Keratinocyte (primary cell): ENCODE data around the gene PSMB5. TPM values are rescaled to one million over a fixed set of nuclear protein-coding genes. Genes with fewer than 3 reads are reported as not detected.

Source experiments
- DNase-seq: peaks from one replicate; pipeline ENCODE4 v3.0.0-alpha.2; 2011; ENCODE audit warnings: low read depth, missing footprints, low spot score
- FAIRE-seq: peaks from 2 replicates; lab custom pipeline; 2011; peaks lifted over from hg19 to GRCh38; lab: Jason Lieb, UNC
- H2AFZ ChIP-seq: 2 replicates; pipeline ENCODE4 v1.6.0; 2012; ENCODE audit warnings: low read length, control low read depth, inconsistent platforms; ENCODE audit not compliant: control insufficient read depth
- H3K27ac ChIP-seq: 2 replicates; pipeline ENCODE4 v1.5.1; 2011; ENCODE audit warnings: low read length; ENCODE audit not compliant: control insufficient read depth, insufficient read depth
- H3K27me3 ChIP-seq: 3 replicates; pipeline ENCODE4 v1.6.0; 2011; ENCODE audit warnings: low read length; ENCODE audit not compliant: control insufficient read depth, insufficient read depth; ENCODE audit errors: extremely low read depth
- H3K36me3 ChIP-seq, 2 experiments: 2 replicates in 1 of 2; 3 replicates in 1 of 2; pipeline ENCODE4 v1.5.1; 2011; ENCODE audit warnings: low read length in 2 of 2, mild to moderate bottlenecking in 1 of 2; ENCODE audit not compliant: control insufficient read depth in 2 of 2, insufficient read depth in 2 of 2; ENCODE audit errors: extremely low read depth in 1 of 2
- H3K4me1 ChIP-seq: 3 replicates; pipeline ENCODE4 v1.5.1; 2011; ENCODE audit warnings: low read length; ENCODE audit not compliant: control insufficient read depth, insufficient read depth; ENCODE audit errors: extremely low read depth
- H3K4me2 ChIP-seq: 3 replicates; pipeline ENCODE4 v1.6.0; 2011; ENCODE audit warnings: low read depth, low read length; ENCODE audit not compliant: control insufficient read depth, insufficient read depth; ENCODE audit errors: extremely low read depth
- H3K4me3 ChIP-seq, 3 experiments: fragments of 200-600 bp in 1 of 3; sonication (generic) in 1 of 3; 2 replicates in 2 of 3; 3 replicates in 1 of 3; pipeline ENCODE4 v1.5.1; 2011 to 2016; ENCODE audit warnings: low read length in 3 of 3, mild to moderate bottlenecking in 3 of 3, control low read depth in 2 of 3, inconsistent platforms in 1 of 3, low read depth in 1 of 3, mixed read lengths in 1 of 3, mixed run types in 1 of 3, moderate library complexity in 1 of 3; ENCODE audit not compliant: control insufficient read depth in 2 of 3, insufficient read depth in 2 of 3; ENCODE audit errors: extremely low read depth in 1 of 3
- H3K79me2 ChIP-seq: 2 replicates; pipeline ENCODE4 v1.6.0; 2012; ENCODE audit warnings: low read length; ENCODE audit not compliant: control insufficient read depth, insufficient read depth
- H3K9ac ChIP-seq: 3 replicates; pipeline ENCODE4 v1.6.0; 2011; ENCODE audit warnings: low read length; ENCODE audit not compliant: control insufficient read depth, insufficient read depth; ENCODE audit errors: extremely low read depth
- H3K9me1 ChIP-seq: 3 replicates; pipeline ENCODE4 v1.6.0; 2011; ENCODE audit warnings: low read length; ENCODE audit not compliant: control insufficient read depth, insufficient read depth; ENCODE audit errors: extremely low read depth
- H3K9me3 ChIP-seq: 2 replicates; pipeline ENCODE4 v1.5.1; 2012; ENCODE audit warnings: low read depth, low read length; ENCODE audit not compliant: control insufficient read depth
- H4K20me1 ChIP-seq: 3 replicates; pipeline ENCODE4 v1.6.0; 2011; ENCODE audit warnings: low read length; ENCODE audit not compliant: control insufficient read depth, insufficient read depth; ENCODE audit errors: extremely low read depth
- EZH2 ChIP-seq: IDR thresholded peaks from one replicate; pipeline ENCODE4 v1.6.1; 2012; ENCODE audit warnings: inconsistent platforms, mild to moderate bottlenecking, low read length, moderate library complexity
- dilution Hi-C: fragments of 300-500 bp; cut with MboI; formaldehyde crosslinking; loops from one replicate; pipeline ENCODE4 v1.7.0; 2020; ENCODE audit warnings: low sequenced_read_pairs; ENCODE audit not compliant: extremely low pct_ligation_motif_present
- polyA plus RNA-seq, 5 experiments: library from polyadenylated mRNA; depleted of rRNA in 3 of 5; stranded (reverse) in 3 of 5; stranded (forward) in 1 of 5; unstranded in 1 of 5; fragments of >200 nt; gene quantifications; 1 replicate in 1 of 5; 2 replicates in 3 of 5; 3 replicates in 1 of 5; pipeline versions ENCODE4 v1.2.1 to v1.2.3, GENCODE V29; 2011 to 2012; ENCODE audit warnings: missing spikeins in 2 of 5, low read depth in 1 of 5, low replicate concordance in 1 of 5
- TF ChIP-seq, protein P1 (sequence below), 3 experiments: IDR thresholded peaks in 1 of 3; conservative IDR thresholded peaks in 1 of 3; optimal IDR thresholded peaks in 1 of 3; 2 replicates in 2 of 3; 3 replicates in 1 of 3; pipeline versions ENCODE3 to v1.5.1; 2011; ENCODE audit warnings: low read length in 3 of 3, mild to moderate bottlenecking in 3 of 3, moderate library complexity in 2 of 3, control low read depth in 1 of 3, inconsistent platforms in 1 of 3; ENCODE audit not compliant: insufficient read depth in 2 of 3; ENCODE audit errors: extremely low read depth in 1 of 3

The PSMB5 gene
- polyA plus RNA-seq, 1 donor (not counting 4 experiments of a cell fraction or from before 2014, with no cell fraction given): 285 TPM

- TF ChIP-seq, protein P1, sequence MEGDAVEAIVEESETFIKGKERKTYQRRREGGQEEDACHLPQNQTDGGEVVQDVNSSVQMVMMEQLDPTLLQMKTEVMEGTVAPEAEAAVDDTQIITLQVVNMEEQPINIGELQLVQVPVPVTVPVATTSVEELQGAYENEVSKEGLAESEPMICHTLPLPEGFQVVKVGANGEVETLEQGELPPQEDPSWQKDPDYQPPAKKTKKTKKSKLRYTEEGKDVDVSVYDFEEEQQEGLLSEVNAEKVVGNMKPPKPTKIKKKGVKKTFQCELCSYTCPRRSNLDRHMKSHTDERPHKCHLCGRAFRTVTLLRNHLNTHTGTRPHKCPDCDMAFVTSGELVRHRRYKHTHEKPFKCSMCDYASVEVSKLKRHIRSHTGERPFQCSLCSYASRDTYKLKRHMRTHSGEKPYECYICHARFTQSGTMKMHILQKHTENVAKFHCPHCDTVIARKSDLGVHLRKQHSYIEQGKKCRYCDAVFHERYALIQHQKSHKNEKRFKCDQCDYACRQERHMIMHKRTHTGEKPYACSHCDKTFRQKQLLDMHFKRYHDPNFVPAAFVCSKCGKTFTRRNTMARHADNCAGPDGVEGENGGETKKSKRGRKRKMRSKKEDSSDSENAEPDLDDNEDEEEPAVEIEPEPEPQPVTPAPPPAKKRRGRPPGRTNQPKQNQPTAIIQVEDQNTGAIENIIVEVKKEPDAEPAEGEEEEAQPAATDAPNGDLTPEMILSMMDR (optimal IDR thresholded peaks at IDR 0.05 in 1 of 3, IDR thresholded peaks at IDR 0.05 in 1 of 3, conservative IDR thresholded peaks at IDR 0.05 in 1 of 3; ENCODE audit: extremely low read depth in 1 of 3, insufficient read depth in 2 of 3, low read length in 3 of 3): no peak
- TF ChIP-seq EZH2: no peak
- FAIRE-seq (peak; percentile 46), DNase-seq (no peak)
- Histone ChIP-seq H3K9me3 (no peaks in the 10 kb centered on the region), H3K36me3 (peaks cover 17 to 45% of the 10 kb centered on the region in 2 experiments), H3K79me2 (peaks cover 55% of the 10 kb centered on the region), H3K4me3 (peak overlapping the region; percentile 80 to 99 (median 95)), H4K20me1 (peaks cover under 1% of the 10 kb centered on the region), H3K9ac (peak overlapping the region; percentile 92), H3K4me2 (peak overlapping the region; percentile 96), H3K27ac (peak overlapping the region; percentile 95), H3K4me1 (peaks cover 41% of the 10 kb centered on the region), H2AFZ (no peak overlapping the region), H3K9me1 (no peaks in the 10 kb centered on the region), H3K27me3 (no peaks in the 10 kb centered on the region)
- dilution Hi-C loops: no loop called here
Observed at GRCh38 chr14:22979748-22980392, 54.8 kb downstream of the PSMB5 start.

DNA sequence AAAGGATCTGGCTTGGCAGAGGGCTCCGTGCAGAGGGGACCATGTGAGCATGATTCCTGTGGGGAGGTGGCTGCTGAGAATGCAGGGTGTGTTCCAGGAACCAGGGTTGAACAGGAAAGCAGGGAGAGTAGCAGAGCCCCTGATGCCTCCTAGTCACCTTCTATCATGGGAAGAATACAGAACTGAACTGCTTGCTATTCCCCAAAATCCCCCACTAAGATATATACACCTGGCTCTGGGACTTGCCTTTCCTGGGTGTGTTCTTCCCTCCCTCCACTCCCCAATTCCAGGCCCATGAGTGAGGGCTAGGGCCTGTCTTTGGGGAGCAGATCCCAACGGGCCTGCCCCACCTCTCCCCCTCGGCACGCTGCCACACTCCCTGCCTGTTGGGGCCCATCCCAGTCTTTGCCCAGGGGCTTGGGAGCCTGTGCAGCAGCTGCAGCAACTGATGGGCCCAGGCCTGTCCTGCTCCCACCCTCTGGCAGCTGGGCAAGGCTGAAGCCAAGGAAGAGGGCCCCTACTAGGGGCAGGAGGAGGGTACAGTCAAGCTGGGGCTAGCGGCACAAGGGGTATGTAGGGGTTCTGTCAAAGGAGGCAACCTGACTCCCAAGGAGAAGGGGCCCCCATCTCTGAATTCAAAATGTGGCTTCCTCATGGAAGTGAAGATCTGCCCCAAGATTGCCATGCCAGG, 55.6 kb downstream of the PSMB5 start:
- no peak for TF ChIP-seq EZH2
- TF ChIP-seq, protein P1 (optimal IDR thresholded peaks at IDR 0.05 in 1 of 3, IDR thresholded peaks at IDR 0.05 in 1 of 3, conservative IDR thresholded peaks at IDR 0.05 in 1 of 3; ENCODE audit: extremely low read depth in 1 of 3, insufficient read depth in 2 of 3, low read length in 3 of 3): peak in 1 of 3 experiments; percentile 39
- Histone ChIP-seq H3K36me3 (peaks cover 21 to 47% of the 10 kb centered on the region in 2 experiments), H3K27me3 (no peaks in the 10 kb centered on the region), H4K20me1 (peaks cover 2% of the 10 kb centered on the region), H3K9ac (peak overlapping the region; percentile 92), H3K27ac (peak overlapping the region; percentile 95), H3K9me1 (no peaks in the 10 kb centered on the region), H2AFZ (no peak overlapping the region), H3K9me3 (no peaks in the 10 kb centered on the region), H3K79me2 (peaks cover 56% of the 10 kb centered on the region), H3K4me2 (peak overlapping the region; percentile 96), H3K4me3 (peak overlapping the region; percentile 80 to 99 (median 95)), H3K4me1 (peaks cover 49% of the 10 kb centered on the region)
- FAIRE-seq: peak; percentile 58
- dilution Hi-C loops: no loop called here
- peak; percentile 94 for DNase-seq
